ENCODE data around the gene DMXL1.
"Not testable (repeated sequence)": the region's sequence is repeated elsewhere in the genome, so short reads cannot be mapped to it uniquely, and the experiment has no call there.

Gene DMXL1

GRCh38 chr5:119123280-119123679, 52.4 kb downstream of the DMXL1 start:
- DNase-seq, result no peak

- no peak for DNase-seq
Observed at GRCh38 chr5:119129770-119130169, 58.9 kb downstream of the DMXL1 start.

- DNase-seq, result no peak
Observed at GRCh38 chr5:119131530-119132304, 60.8 kb downstream of the DMXL1 start.

- DNase-seq, result not testable (repeated sequence)
Observed at GRCh38 chr5:119135743-119136142, 64.9 kb downstream of the DMXL1 start.

GRCh38 chr5:119136666-119137318, 65.9 kb downstream of the DMXL1 start:
- DNase-seq, result no peak

GRCh38 chr5:119153629-119154028, 82.7 kb downstream of the DMXL1 start:
- no peak for DNase-seq

GRCh38 chr5:119158144-119158543, 87.3 kb downstream of the DMXL1 start:
- no peak for DNase-seq

GRCh38 chr5:119161430-119161829, 90.5 kb downstream of the DMXL1 start:
- DNase-seq, result no peak

- no peak for DNase-seq
Observed at GRCh38 chr5:119166026-119166425, 95.1 kb downstream of the DMXL1 start.

- no peak for DNase-seq
Observed at GRCh38 chr5:119168401-119168800, 97.5 kb downstream of the DMXL1 start.

- DNase-seq, result no peak
Observed at GRCh38 chr5:119171686-119172085, 100.8 kb downstream of the DMXL1 start.

GRCh38 chr5:119174578-119175163, 103.8 kb downstream of the DMXL1 start:
- DNase-seq, result no peak

- no peak for DNase-seq
Observed at GRCh38 chr5:119176785-119177184, 105.9 kb downstream of the DMXL1 start.

- DNase-seq, result no peak
Observed at GRCh38 chr5:119177226-119177625, 106.3 kb downstream of the DMXL1 start.

- DNase-seq, result no peak
Observed at GRCh38 chr5:119178435-119178834, 107.5 kb downstream of the DMXL1 start.

GRCh38 chr5:119179857-119180641, 109.2 kb downstream of the DMXL1 start:
- DNase-seq, result no peak

- DNase-seq, result not testable (repeated sequence)
Observed at GRCh38 chr5:119185512-119185911, 114.6 kb downstream of the DMXL1 start.

GRCh38 chr5:119187776-119188529, 117.1 kb downstream of the DMXL1 start:
- no peak for DNase-seq

GRCh38 chr5:119190470-119191095, 119.7 kb downstream of the DMXL1 start:
- no peak for DNase-seq

- no peak for DNase-seq
Observed at GRCh38 chr5:119191944-119192343, 121.1 kb downstream of the DMXL1 start.

GRCh38 chr5:119200795-119201194, 129.9 kb downstream of the DMXL1 start:
- no peak for DNase-seq

GRCh38 chr5:119207105-119207504, 136.2 kb downstream of the DMXL1 start:
- no peak for DNase-seq
